AG09319 (cell line): ENCODE data around the gene RNF224.

Experiments
- DNase-seq: peaks from one replicate; pipeline ENCODE4 v3.0.0-alpha.2; 2010; ENCODE audit warnings: low read depth; ENCODE audit errors: extremely low read depth
- CTCF ChIP-seq: IDR thresholded peaks from 2 replicates; pipeline ENCODE4 v1.5.1; 2011; ENCODE audit warnings: low read depth, mild to moderate bottlenecking, inconsistent platforms, low read length, moderate library complexity

RNF224 gene

DNA sequence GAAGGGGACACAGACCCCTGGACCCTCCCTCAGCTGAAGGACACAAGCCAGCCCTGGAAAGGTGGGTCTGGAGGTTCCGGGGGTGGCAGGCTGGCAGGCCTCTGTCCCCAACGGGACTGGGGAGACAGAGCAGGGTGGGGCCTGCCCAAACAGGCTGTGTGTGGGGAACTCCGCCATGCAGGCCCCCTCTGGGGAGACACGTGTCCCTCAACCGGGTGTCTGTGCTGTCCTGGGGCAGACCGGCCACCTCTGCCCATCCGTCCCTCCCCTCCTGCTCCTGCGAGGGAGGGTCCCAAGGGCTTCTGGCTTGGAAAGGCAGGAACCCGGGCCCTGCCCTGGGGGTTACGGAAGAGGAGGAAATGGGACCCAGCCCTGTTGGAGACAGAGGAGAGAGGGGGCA, 4.8 kb downstream of the RNF224 start:
- no peak for TF ChIP-seq CTCF

DNA sequence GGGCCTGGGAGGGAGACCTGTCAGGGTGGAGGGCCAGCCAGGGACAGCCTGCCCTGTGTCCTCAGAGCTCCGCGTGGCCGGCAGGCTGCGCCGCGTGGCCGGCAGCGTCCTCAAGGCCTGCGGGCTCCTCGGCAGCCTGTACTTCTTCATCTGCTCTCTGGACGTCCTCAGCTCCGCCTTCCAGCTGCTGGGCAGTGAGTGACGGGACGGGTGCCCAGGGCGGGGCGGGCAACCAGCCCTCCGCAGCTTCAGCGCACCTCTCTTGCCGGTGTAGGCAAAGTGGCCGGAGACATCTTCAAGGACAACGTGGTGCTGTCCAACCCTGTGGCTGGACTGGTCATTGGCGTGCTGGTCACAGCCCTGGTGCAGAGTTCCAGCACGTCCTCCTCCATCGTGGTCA, 5.2 kb downstream of the RNF224 start:
- DNase-seq: no peak
- no peak for TF ChIP-seq CTCF

More for the DNA sequence above, 4.8 kb downstream of the RNF224 start:
- DNase-seq: no peak

- no peak for DNase-seq
- no peak for TF ChIP-seq CTCF
These were observed 6.1 kb downstream of the RNF224 start for GRCh38 chr9:137233143-137233980.

DNA sequence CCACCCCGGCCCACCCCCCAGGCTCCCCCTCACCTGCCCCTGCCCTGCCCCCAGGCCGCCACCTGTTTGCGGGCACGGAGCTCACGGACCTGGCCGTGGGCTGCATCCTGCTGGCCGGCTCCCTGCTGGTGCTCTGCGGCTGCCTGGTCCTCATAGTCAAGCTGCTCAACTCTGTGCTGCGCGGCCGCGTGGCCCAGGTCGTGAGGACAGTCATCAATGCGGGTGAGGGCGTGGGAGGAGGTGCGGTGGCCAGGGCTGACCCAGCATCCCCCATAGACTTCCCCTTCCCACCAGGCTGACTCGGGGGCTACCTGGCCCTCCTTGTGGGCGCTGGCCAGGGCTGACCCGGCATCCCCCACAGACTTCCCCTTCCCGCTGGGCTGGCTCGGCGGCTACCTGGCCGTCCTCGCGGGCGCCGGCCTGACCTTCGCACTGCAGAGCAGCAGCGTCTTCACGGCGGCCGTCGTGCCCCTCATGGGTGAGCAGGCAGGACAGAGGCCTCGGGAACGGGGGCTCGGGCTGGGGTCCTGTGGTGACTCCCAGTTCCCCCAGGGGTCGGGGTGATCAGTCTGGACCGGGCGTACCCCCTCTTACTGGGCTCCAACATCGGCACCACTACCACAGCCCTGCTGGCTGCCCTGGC, 6.9 kb downstream of the RNF224 start:
- no peak for DNase-seq
- no peak for TF ChIP-seq CTCF

DNA sequence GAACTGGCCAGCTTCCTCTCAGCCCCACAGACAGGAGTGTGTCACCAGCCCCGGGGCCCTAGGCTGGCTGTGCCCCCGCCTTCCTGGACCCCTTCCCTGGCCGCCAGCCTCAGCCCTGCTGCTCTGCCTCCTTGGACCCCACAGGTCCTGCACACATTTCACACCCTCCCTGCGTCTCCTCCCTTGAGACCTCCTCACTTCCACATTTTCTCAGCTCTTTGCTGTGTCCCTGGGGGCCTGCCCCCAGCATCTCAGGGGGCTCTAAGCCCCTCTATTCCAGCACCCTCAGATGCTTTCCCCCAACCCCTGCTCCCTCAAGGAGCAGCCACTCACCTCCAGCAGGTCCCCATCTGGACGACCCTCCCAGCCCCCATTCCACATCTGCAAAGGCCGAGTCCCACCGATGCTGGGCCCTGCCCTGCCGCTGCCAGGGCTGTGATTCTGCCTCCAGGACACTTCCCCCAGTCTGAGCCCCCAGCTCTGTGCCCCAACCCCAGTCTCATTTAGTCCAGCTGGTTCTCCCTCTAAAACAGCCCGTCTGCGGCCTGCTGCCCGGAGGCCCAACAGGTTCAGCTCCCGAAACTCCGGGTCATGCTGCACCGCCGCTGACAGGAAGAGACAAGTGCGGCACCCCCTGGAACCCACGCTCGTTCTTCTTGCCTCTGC, 7.6 kb downstream of the RNF224 start:
- TF ChIP-seq CTCF: no peak
- DNase-seq: no peak

DNA sequence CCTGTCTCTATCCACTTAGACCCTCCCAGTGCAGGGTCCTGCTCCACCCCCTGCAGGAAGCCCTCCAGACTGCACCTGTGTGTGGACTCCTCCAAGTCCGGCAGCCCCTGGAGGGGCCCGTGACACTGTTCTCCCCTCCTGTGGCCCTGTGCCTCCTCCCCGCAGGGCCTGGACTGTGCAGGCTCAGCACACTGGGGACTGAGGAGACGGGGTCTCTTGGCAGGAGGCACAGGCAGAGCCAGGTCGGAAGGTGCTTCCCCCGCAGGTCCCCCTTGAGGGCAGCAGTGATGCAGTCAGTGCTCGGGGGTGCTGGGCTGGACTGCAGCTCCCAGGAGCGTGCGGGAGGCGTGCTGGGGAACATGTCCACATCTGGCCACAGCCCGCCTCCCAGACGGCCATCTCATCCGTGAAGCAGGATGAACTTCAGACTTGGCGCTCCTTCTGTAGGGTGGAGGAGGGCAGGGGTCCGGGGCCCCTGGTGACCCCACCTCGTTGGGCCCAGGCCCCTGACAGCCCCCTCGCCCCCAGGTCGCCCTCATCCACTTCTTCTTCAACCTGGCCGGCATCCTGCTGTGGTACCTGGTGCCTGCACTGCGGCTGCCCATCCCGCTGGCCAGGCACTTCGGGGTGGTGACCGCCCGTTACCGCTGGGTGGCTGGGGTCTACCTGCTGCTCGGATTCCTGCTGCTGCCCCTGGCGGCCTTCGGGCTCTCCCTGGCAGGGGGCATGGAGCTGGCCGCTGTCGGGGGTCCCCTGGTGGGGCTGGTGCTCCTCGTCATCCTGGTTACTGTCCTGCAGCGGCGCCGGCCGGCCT, 8.3 kb downstream of the RNF224 start:
- no peak for TF ChIP-seq CTCF
- no peak for DNase-seq
